HG02678 (cell line): ENCODE data around the gene APBB2.

ENCODE experiments used
- ATAC-seq: cut with Tn5 transposase; IDR thresholded peaks from one replicate; pipeline ENCODE4 v1.9.1; 2021; ENCODE audit warnings: mild to moderate bottlenecking, moderate library complexity; ENCODE audit not compliant: unreplicated experiment

Gene APBB2

GRCh38 chr4:40875507-40876150, 338.7 kb downstream of the APBB2 start:
- no peak for ATAC-seq

- no peak for ATAC-seq
Measured at GRCh38 chr4:40874901-40875300, 339.4 kb downstream of the APBB2 start.

- ATAC-seq = no peak
Measured at GRCh38 chr4:40874331-40874730, 340.0 kb downstream of the APBB2 start.

- ATAC-seq = no peak
Measured at GRCh38 chr4:40871695-40872250, 342.6 kb downstream of the APBB2 start.

GRCh38 chr4:40870150-40870549, 344.2 kb downstream of the APBB2 start:
- ATAC-seq = no peak

GRCh38 chr4:40865696-40866095, 348.6 kb downstream of the APBB2 start:
- no peak for ATAC-seq

GRCh38 chr4:40864531-40864930, 349.8 kb downstream of the APBB2 start:
- no peak for ATAC-seq

GRCh38 chr4:40858962-40859361, 355.4 kb downstream of the APBB2 start:
- no peak for ATAC-seq

GRCh38 chr4:40857956-40858355, 356.4 kb downstream of the APBB2 start:
- no peak for ATAC-seq

- peak; percentile 97 for ATAC-seq
Measured at GRCh38 chr4:40856840-40857362, 357.4 kb downstream of the APBB2 start.

GRCh38 chr4:40856277-40856839, 358.0 kb downstream of the APBB2 start:
- no peak for ATAC-seq

- no peak for ATAC-seq
Measured at GRCh38 chr4:40850496-40850895, 363.8 kb downstream of the APBB2 start.

- no peak for ATAC-seq
Measured at GRCh38 chr4:40848940-40849339, 365.4 kb downstream of the APBB2 start.

GRCh38 chr4:40848251-40848650, 366.1 kb downstream of the APBB2 start:
- ATAC-seq = no peak

GRCh38 chr4:40846532-40846931, 367.8 kb downstream of the APBB2 start:
- ATAC-seq = no peak

- ATAC-seq = no peak
Measured at GRCh38 chr4:40845154-40845835, 369.0 kb downstream of the APBB2 start.

GRCh38 chr4:40844261-40844660, 370.1 kb downstream of the APBB2 start:
- ATAC-seq = no peak

GRCh38 chr4:40843696-40844095, 370.6 kb downstream of the APBB2 start:
- no peak for ATAC-seq

GRCh38 chr4:40842725-40843423, 371.5 kb downstream of the APBB2 start:
- ATAC-seq = no peak

GRCh38 chr4:40842318-40842717, 372.0 kb downstream of the APBB2 start:
- no peak for ATAC-seq

- peak; percentile 73 for ATAC-seq
Measured at GRCh38 chr4:40840985-40841571, 373.3 kb downstream of the APBB2 start.
